PC-9 (cell line): ENCODE results near the gene MYO1E.

Experiments
- EZH2 ChIP-seq: fragments of 200-600 bp; sonication (generic); IDR thresholded peaks from 2 replicates; pipeline ENCODE4 v1.8.0; 2017; ENCODE audit warnings: antibody characterized with exemption, low read depth
- TF ChIP-seq, protein P1 (sequence below): fragments of 200-600 bp; sonication (generic); conservative IDR thresholded peaks from 2 replicates; pipeline ENCODE4 v1.6.1; 2017; ENCODE audit warnings: mixed run types, antibody characterized with exemption, mild to moderate bottlenecking, moderate library complexity

DNA sequence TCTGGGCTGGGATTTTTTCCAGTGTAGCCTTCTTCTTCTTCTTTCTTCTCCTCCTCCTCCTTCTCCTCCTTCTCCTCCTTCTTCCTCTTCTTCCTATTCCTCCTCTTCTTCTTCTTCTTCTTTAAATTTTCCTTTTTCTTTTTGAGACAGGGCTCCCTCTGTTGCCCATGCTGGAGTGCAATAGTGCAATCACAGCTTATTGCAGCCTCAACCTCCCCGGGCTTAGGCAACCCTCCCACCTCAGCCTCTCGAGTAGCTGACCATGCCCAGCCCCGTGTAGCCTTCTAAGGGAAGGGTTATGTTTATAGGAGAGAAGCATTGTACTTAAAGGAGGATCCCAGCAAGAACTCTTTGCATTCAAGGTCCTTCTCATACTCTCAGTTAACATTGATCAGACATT lies 24.0 kb upstream of the MYO1E start:
- TF ChIP-seq, protein P1, sequence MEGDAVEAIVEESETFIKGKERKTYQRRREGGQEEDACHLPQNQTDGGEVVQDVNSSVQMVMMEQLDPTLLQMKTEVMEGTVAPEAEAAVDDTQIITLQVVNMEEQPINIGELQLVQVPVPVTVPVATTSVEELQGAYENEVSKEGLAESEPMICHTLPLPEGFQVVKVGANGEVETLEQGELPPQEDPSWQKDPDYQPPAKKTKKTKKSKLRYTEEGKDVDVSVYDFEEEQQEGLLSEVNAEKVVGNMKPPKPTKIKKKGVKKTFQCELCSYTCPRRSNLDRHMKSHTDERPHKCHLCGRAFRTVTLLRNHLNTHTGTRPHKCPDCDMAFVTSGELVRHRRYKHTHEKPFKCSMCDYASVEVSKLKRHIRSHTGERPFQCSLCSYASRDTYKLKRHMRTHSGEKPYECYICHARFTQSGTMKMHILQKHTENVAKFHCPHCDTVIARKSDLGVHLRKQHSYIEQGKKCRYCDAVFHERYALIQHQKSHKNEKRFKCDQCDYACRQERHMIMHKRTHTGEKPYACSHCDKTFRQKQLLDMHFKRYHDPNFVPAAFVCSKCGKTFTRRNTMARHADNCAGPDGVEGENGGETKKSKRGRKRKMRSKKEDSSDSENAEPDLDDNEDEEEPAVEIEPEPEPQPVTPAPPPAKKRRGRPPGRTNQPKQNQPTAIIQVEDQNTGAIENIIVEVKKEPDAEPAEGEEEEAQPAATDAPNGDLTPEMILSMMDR, result no peak
- TF ChIP-seq EZH2, result no peak
